Middle frontal gyrus (tissue), 1 donor: ENCODE results near the gene SH3BP5.
"Not testable (repeated sequence)": the region's sequence is repeated elsewhere in the genome, so short reads cannot be mapped to it uniquely, and the experiment has no call there.

Experiments used
- DNase-seq: peaks from one replicate; pipeline ENCODE4 v3.0.0-alpha.2; 2015; ENCODE audit warnings: low spot score; ENCODE audit errors: extremely low spot score

Gene SH3BP5

DNA sequence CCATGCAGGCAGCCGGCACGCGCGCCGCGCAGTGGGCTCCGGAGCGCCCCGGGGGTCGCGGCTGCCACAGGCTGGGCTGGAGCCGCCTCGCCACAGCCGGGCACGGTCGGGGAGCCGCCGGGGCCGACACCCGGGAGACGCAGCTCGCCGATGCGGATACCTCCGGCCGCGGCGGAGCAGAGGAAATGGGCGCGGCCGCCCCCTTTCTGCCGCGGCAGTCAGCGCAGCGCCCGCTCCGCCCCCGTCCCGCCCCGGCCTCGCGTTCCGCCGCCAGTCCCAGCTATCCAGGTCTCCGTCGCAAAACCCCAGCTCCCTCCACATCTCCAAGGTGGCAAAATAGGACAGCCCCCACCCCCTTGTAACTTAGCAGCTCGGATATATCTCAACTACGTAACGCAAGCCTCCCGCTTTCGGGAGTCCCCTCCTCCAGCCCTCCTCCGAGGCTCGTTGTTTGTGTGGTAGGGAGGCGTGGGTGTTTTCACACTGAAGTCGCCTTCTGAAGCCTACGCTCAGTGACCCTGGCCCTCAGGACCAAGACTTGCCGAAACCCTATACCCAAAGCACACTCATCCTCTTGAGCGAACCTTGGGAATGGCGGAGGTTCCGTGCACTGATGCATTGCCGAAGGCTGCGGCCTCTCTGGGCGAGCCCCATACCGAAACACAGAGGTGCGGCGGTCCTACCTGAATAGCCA lies at the start of gene SH3BP5:
Gene SH3BP5 (minus strand): TSS at position 182 of the 694 bp plus-strand sequence. CDS start 178 bp downstream, at position 4.
- DNase-seq = peak; percentile 58

DNA sequence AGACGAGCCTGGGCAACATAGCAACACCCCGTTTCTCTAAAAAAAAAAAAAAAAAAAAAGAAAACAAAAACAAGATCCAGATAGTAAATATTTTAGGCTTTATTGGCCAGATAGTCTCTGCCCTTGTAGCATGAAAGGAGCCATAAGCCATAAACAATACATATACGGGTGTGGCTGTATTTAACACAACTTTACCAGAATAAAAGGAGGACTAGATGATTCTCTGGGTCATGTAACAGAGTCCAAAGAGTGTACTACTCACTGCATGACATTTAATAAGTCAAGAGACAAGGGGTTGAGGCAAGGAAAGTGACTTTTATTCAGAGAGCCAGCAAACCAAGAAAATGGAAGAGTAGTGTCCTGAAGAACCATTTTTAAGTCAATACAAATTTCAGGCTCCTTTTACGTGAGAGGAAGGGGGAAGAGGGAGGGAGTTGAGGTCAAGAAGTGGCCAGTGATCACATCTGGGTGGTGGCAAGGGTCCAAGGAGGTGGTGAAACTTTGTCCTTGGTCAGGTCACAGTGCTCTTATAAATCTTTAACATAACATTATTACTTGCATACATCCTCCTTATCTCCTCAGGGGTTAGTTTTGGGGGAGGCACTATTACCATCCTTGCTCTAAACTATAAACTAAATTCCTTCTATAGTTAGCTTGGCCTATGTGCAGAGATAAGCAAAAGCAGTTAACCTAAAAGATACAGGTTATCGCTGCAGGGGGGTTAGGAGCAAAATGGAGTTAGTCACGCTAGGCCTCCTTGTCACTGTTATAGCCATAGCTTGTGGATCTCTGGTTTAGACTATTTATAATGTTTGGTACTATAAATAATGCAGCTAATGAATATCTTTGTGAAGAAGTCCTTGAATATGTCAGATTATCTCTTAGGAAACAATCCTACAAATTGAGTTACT lies 48.8 kb upstream of the SH3BP5 start:
- no peak for DNase-seq

DNA sequence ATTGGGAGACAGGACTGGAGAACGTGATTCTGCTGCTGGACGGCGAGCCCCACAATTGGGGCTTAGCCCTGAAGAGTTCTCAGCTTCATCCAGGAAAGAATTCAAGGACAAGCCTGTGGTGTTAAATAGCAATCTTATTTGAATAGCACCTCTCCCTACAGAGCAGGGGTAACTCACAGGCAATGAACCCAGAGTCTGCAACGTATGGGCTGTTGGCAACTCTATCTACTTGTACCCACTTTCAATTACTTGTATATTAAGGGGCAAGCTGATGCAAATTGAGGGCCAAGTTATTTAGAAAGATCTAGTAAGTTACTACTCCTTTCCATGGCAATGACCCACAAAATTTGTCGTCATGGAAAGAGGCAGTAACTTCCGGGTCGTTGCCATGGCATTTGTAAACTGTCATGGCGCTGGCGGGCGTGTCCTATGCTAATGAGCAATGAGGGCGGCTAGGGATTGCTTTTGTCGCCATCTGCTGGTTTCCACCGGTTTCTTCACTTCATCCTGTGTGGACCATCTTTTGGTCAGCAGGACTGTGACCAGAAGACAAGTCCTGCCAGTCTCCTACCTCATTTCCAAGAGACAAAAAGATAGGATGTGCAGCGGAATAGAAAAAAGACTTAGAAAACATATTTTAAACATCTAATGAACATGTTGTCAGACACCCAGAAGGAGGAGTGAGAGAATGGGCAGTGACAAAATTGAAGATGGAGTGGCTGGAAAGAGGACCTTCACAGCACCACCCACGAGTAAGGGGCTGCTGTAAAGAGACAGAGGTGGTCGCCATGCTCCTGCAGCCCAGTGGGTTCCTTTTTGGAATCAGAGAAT lies 45.8 kb upstream of the SH3BP5 start:
- DNase-seq = peak; percentile 88

- no peak for DNase-seq
These were observed 43.1 kb upstream of the SH3BP5 start for GRCh38 chr3:15375461-15376000.

DNA sequence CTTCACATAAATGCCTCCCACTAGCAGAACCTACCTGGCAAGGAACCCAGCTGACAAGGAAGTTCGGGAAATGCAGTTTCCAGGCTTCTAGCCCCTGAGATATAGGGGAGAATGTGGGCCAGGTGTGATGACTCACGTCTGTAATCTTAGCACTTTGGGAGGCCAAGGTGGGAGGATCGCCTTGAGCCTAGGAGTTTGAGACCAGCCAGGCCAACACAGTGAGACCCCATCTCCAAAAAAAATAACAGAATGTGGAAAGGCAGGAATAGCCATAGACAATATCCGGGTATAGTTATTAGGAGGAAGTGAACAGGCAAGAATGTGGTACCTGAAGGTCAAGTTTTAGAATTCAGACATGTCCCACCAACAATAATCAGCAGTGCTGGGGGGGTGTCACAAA lies 40.5 kb upstream of the SH3BP5 start:
- DNase-seq = no peak

- no peak for DNase-seq
These were observed 36.3 kb upstream of the SH3BP5 start for GRCh38 chr3:15368561-15369135.

GRCh38 chr3:15367059-15367458 lies 34.7 kb upstream of the SH3BP5 start:
- no peak for DNase-seq

DNA sequence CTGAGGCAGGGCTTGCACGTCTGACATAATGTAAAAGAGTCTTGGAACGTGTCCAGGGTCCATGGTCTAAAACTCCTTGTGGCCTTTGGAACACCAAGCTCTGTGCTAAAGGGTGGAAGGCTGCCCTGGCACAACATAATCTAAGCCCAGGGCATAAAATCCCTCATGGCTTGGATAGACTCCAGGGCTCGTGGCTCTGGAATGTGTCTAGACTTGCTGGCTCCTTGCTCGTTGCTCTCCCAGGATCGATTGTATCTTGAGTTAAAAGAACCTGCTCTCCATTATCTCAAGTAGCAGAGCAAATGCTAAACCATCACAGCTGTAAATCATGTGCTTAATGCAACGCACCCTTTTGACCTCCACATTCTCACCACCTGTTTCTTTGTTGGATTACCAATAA lies 31.7 kb upstream of the SH3BP5 start:
- DNase-seq = not testable (repeated sequence)

DNA sequence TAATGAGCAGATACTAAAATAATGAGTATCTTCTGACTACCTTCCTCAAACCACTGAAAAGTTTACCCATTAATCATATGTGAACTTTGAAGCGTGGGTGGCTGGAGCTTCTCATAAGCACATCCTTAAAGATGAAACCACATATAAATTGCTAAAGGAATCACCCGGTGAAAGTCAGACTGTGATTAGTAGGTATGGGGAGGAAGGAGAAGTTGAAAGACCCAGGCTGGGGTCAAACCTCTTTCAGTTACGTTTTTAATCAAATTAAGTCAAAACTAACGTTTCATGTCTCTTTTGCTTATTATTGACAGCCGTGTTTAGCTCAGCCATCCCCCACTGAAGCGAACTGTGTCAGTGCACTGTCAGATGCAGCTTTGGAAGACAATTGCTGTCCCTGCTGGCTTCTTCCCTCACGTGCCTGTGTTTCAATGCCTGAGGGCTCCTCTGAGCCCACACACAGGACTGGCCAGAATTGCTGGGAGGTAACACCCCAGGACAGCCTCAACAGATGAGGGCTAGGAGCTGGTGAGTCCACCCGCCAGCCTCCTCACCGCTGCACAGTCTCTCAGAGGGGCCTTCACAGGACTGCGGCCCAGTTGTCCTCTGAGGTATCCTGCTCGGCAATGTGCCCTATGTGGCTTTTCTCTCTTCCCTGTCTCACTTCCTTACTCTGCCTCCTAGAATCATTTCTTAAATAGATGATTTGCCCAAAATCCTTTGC lies 29.3 kb upstream of the SH3BP5 start:
- no peak for DNase-seq

- DNase-seq = no peak
These were observed 28.6 kb upstream of the SH3BP5 start for GRCh38 chr3:15360788-15361493.

GRCh38 chr3:15359677-15360397 lies 27.5 kb upstream of the SH3BP5 start:
- no peak for DNase-seq

DNA sequence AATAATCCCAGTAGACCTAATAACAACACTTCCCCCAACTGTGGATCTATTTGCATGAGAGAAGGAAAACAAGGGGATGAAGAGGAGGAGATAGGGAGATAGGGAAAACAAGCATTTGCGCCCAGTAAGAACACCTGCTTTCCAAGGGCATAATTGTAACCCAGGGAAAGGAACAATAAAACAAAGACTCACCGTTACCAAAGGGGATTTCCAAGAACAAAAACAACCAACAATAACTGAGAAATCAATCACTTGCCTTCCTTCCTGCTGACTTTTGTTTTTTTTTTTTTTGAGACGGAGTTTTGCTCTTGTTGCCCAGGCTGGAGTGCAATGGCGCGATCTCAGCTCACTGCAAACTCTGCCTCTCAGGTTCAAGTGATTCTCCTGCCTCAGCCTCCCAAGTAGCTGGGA lies 24.3 kb upstream of the SH3BP5 start:
- not testable (repeated sequence) for DNase-seq

DNA sequence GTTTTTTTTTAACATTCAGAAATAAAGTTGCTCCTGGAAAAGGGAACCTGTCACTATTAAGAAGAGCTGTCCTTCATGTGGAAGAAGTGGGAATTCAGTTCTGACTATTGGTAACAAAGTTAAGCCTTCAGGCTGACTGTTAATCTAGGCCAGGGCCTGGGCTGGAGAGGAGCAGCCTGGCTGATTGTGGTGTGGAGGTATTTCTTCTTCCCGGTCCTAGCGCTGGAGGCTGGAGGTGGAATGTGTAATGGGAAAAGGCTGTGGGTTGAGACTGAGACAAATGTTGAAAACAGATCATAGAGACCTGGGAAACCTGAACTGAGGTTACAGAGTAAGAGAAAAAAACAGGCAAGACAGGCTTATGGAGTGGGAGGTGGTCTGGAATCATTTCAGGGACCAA lies 23.8 kb upstream of the SH3BP5 start:
- no peak for DNase-seq

DNA sequence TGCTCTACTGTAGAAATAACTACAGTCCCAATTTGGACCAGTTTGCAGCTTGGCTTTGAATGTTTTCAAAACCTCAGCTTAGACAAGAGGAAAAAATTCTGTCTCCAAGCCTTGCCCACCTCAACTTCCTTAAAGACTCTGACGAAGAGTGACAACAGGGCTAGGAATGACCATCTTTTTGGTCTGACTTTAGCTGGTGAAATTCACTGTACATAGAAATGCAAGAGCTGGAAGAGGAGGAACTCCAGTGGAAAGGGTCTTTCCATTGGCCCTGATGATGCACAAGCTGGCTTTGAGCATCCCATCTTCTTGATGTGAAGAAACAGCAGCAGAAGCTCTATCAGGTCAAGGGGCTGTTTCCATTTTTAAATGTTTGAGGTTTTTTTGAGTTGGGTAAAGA lies 22.7 kb upstream of the SH3BP5 start:
- no peak for DNase-seq

GRCh38 chr3:15354485-15354884 lies 22.1 kb upstream of the SH3BP5 start:
- DNase-seq = no peak

DNA sequence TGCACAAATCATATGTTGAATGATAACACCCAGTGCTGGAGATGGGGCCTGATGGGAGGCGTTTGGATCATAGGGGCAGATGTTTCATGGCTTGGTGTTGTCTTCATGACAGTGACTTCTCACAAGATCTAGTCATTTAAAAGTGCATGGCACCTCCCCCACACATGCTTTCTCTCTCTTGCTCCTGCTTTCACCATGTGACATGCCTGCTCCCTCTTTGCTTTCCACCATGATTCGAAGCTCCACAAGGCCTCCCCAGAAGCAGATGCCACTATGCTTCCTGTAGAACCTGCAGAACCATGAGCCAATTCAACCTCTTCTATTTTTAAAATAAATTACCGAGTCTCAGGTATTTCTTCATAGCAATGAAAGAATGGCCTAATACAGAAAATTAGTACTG lies 17.8 kb upstream of the SH3BP5 start:
- DNase-seq = no peak

GRCh38 chr3:15349438-15349837 lies 17.1 kb upstream of the SH3BP5 start:
- not testable (repeated sequence) for DNase-seq

- DNase-seq = no peak
These were observed 15.9 kb upstream of the SH3BP5 start for GRCh38 chr3:15348246-15348645.

- no peak for DNase-seq
These were observed 15.3 kb upstream of the SH3BP5 start for GRCh38 chr3:15347737-15348110.
